Mesodermal cell (in vitro differentiated cells): ENCODE results near the gene NLGN1.
"Not testable (repeated sequence)": the region's sequence is repeated elsewhere in the genome, so short reads cannot be mapped to it uniquely, and the experiment has no call there.

Experiments used
- H3K27ac ChIP-seq: 2 replicates; pipeline ENCODE4 v1.7.0; 2013; ENCODE audit warnings: mild to moderate bottlenecking, low read depth, low read length, moderate library complexity; ENCODE audit not compliant: severe bottlenecking
- H3K36me3 ChIP-seq: 2 replicates; pipeline ENCODE4 v1.7.1; 2013; ENCODE audit warnings: mild to moderate bottlenecking, low read length, moderate library complexity; ENCODE audit not compliant: control insufficient read depth, insufficient read depth
- H3K4me1 ChIP-seq: one replicate; pipeline ENCODE4 v1.7.1; 2013; ENCODE audit warnings: mild to moderate bottlenecking, low read length; ENCODE audit not compliant: insufficient read depth, control insufficient read depth, poor library complexity, severe bottlenecking
- H3K4me3 ChIP-seq: 2 replicates; pipeline ENCODE4 v1.7.0; 2013; ENCODE audit warnings: low read length, control low read depth, mild to moderate bottlenecking; ENCODE audit not compliant: insufficient read depth, poor library complexity, severe bottlenecking; ENCODE audit errors: extremely low read depth
- H3K9me3 ChIP-seq: 2 replicates; pipeline ENCODE4 v1.7.1; 2013; ENCODE audit warnings: mild to moderate bottlenecking, low read length, moderate library complexity; ENCODE audit not compliant: control insufficient read depth
- WGBS, 2 experiments: methylation state at CpG; one replicate each; pipeline ENCODE4 v1.1.5; 2013; ENCODE audit warnings: missing lambda C conversion rate in 2 of 2; ENCODE audit not compliant: insufficient coverage in 2 of 2; 5-methylcytosine and 5-hydroxymethylcytosine counted together

Gene NLGN1

DNA sequence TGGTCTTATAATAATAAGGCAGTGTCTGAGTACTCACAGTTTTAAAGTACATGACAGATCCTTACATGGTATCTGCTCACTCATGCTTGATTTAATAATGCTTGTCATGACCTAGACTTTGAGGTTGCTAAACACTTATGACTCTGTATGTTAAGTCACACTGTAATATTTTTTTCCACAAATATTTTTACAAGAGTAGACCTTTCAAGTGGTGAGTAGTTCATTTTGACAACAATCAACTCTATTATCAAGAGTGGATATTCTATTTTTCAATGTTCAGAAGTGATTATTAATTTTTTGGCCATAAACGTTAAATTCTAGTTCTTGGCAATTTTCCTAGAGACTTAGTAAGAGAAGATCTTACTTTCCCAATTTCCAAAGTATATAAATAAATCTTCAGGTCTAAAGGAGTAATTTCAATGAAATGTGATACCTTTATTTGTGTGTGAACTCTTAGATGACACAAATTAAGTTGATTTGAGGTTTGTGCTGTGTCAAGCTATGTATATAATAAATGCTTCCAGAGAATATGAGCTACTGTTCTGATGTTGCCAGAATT, 104.5 kb downstream of the NLGN1 start:
- no peaks in the 10 kb centered on the region for H3K9me3 ChIP-seq
- no peak overlapping the region for H3K27ac ChIP-seq
- H3K36me3 ChIP-seq: no peaks in the 10 kb centered on the region
- H3K4me3 ChIP-seq: no peak overlapping the region
- WGBS, 2 experiments: no CpG with 5 or more reads among the region's 1 CpG
- no peaks in the 10 kb centered on the region for H3K4me1 ChIP-seq

DNA sequence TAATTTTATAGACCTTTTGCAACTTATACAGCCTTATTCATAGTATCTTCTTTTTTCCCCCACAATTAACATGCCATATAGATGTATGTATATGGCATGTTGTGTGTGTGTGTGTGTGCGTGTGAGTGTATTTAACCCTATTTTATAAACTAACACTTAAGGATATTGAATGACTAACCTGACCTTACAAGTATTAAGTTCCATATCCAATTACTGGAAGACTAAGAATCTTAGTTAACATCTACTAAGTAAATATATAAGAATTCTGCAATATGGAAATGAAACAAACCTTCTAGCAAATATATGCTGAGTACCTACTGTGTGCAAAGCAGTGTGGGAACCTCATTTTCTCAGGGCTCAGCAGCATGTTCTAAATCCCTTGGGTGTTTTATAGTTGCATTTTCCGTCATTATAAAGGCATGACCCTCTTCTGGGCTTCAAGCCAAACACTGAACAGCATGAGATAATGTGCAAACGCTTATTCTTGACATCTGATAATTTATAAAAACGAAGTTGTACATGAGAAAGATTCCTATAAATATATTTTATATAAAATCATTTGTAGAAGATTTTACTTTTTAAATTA, 105.5 kb downstream of the NLGN1 start:
- Histone ChIP-seq H3K36me3 (no peaks in the 10 kb centered on the region), H3K9me3 (no peaks in the 10 kb centered on the region), H3K27ac (no peak overlapping the region), H3K4me1 (no peaks in the 10 kb centered on the region), H3K4me3 (no peak overlapping the region)
- WGBS, 2 experiments: 67% methylated on average over 1 of the region's 4 CpGs; no CpG with 5 or more reads in 1 of the 2 experiments

GRCh38 chr3:173510565-173510964, 113.0 kb downstream of the NLGN1 start:
- Histone ChIP-seq H3K9me3 (no peaks in the 10 kb centered on the region), H3K27ac (no peak overlapping the region), H3K4me3 (no peak overlapping the region), H3K36me3 (no peaks in the 10 kb centered on the region), H3K4me1 (no peaks in the 10 kb centered on the region)
- WGBS, 2 experiments: 63 to 94% methylated on average over 1 to 2 of the region's 4 CpGs

- Histone ChIP-seq H3K27ac (no peak overlapping the region), H3K4me3 (no peak overlapping the region), H3K36me3 (no peaks in the 10 kb centered on the region), H3K9me3 (no peaks in the 10 kb centered on the region), H3K4me1 (no peaks in the 10 kb centered on the region)
- WGBS, 2 experiments: 80% methylated on average over 1 of the region's 1 CpG; no CpG with 5 or more reads in 1 of the 2 experiments
Observed at GRCh38 chr3:173513123-173513522, 115.6 kb downstream of the NLGN1 start.

DNA sequence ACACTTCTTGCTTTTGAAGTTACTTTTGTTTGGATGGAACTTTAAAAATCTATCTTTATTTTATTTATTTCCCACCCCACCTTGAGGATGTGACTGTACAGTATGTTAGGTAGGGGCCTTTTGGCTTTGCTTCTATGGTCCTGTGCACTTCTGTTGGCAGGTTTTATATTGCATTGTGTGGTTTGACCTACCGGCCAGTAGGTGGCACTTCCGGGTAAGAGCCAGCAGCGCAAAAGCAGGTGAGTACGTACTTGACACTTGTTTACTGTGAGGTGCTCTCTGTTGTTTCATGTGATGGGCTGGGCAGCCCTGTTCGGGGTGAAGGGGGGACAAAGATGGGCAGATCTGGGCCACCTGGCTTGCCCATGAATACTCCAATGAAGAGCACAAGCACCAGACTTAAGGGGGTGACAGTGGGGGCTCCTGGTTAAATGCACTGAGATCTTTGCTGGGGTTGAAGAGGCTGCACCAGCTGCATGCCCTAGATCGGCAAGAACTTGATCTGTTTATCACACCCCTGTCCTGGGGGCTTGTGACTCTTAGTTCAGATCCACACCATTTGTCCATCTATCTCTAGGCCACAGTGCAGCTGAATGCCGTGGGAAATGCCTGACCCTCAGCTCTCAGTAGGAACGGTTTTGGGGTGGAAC, 131.6 kb downstream of the NLGN1 start:
- Histone ChIP-seq H3K36me3 (no peaks in the 10 kb centered on the region), H3K4me1 (no peaks in the 10 kb centered on the region), H3K9me3 (no peaks in the 10 kb centered on the region), H3K4me3 (no peak overlapping the region), H3K27ac (no peak overlapping the region)
- WGBS, 2 experiments: 35 to 38% methylated on average over 6 to 7 of the region's 8 CpGs

- H3K4me3 ChIP-seq: no peak overlapping the region
- no peaks in the 10 kb centered on the region for H3K36me3 ChIP-seq
- 100% methylated on average over 1 of the region's 1 CpG for WGBS, 2 experiments
- no peak overlapping the region for H3K27ac ChIP-seq
- H3K4me1 ChIP-seq: no peaks in the 10 kb centered on the region
- no peaks in the 10 kb centered on the region for H3K9me3 ChIP-seq
Observed at GRCh38 chr3:173531602-173532001, 134.1 kb downstream of the NLGN1 start.

DNA sequence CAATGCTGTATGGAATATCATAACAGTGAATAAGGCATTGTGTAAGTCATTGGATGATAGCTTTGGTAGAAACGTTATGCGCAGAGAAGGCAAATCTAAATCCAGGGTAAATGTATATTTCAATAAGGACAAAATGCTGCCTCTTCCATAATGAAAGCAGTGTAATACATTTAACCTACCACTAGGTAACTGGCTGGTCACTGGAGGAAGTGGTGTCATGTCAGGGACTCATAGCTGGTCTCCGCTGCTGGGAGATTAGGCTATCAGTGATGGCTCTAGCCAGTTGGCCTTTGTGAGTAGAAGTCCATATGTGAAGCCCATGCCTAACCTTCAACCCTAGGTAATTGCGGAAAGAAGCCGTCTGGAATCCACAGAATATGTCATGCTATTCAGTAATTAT, 140.9 kb downstream of the NLGN1 start:
- H3K36me3 ChIP-seq: no peaks in the 10 kb centered on the region
- H3K4me1 ChIP-seq: no peaks in the 10 kb centered on the region
- no peak overlapping the region for H3K4me3 ChIP-seq
- H3K27ac ChIP-seq: no peak overlapping the region
- WGBS, 2 experiments: 100% methylated on average over 2 of the region's 5 CpGs; no CpG with 5 or more reads in 1 of the 2 experiments
- H3K9me3 ChIP-seq: no peaks in the 10 kb centered on the region

DNA sequence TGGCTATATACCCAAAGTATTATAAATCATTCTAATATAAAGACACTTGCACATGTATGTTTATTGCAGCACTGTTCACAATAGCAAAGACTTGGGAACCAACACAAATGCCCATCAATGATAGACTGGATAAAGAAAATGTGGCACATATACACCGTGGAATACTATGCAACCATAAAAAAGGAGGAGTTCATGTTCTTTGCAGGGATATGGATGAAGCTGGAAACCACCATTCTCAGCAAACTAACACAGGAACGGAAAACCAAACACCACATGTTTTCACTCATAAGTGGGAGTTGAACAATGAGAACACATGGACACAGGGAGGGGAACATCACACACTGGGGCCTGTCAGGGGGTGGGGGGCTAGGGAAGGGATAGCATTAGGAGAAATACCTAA, 148.0 kb downstream of the NLGN1 start:
- not testable (repeated sequence) for H3K9me3 ChIP-seq, H3K27ac ChIP-seq, H3K4me1 ChIP-seq, H3K36me3 ChIP-seq, H3K4me3 ChIP-seq
- no CpG with 5 or more reads among the region's 2 CpGs for WGBS, 2 experiments

GRCh38 chr3:173547070-173547469, 149.5 kb downstream of the NLGN1 start:
- WGBS, 2 experiments: 90 to 96% methylated on average over 5 of the region's 6 CpGs
- H3K4me3 ChIP-seq: no peak overlapping the region
- H3K27ac ChIP-seq: no peak overlapping the region
- no peaks in the 10 kb centered on the region for H3K4me1 ChIP-seq
- no peaks in the 10 kb centered on the region for H3K36me3 ChIP-seq
- no peaks in the 10 kb centered on the region for H3K9me3 ChIP-seq

GRCh38 chr3:173548261-173548660, 150.7 kb downstream of the NLGN1 start:
- Histone ChIP-seq H3K9me3 (no peaks in the 10 kb centered on the region), H3K27ac (no peak overlapping the region), H3K4me3 (no peak overlapping the region), H3K4me1 (no peaks in the 10 kb centered on the region), H3K36me3 (no peaks in the 10 kb centered on the region)
- WGBS, 2 experiments: no CpG with 5 or more reads among the region's 2 CpGs

DNA sequence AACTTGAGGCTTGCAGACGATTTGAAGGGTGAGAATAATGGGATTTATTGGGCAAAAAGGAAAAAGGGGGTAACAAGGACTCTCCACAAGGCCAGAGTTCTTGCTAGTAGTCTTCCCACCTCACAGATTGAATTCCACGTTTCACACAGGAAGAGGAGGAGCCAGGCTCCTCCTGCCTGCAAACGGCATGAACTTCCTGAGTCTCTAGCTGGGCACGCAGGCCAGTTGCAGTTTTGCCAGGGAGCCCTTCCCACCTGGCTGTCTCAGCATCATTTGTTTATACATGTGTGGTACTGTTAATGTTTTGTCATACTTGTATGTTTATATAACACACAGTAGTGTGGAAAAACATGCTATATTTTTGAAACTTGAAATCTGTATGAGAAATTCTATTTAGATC, 155.0 kb downstream of the NLGN1 start:
- Histone ChIP-seq H3K27ac (no peak overlapping the region), H3K36me3 (no peaks in the 10 kb centered on the region), H3K4me1 (no peaks in the 10 kb centered on the region), H3K9me3 (no peaks in the 10 kb centered on the region), H3K4me3 (no peak overlapping the region)
- 67 to 77% methylated on average over 1 to 3 of the region's 4 CpGs for WGBS, 2 experiments
